Activated naive CD4-positive, alpha-beta T cell treated with anti-CD3 and anti-CD28 coated beads, Interleukin-2, amount 50 U/mL, for 16 hours (primary cell): ENCODE measurements around the gene ALDH8A1.
A peak's percentile ranks its signal among the peaks of the same experiment; 100 is the strongest.
"Not testable (repeated sequence)": the region's sequence is repeated elsewhere in the genome, so short reads cannot be mapped to it uniquely, and the experiment has no call there.

Experiments used
- DNase-seq: peaks from one replicate; pipeline ENCODE4 v3.0.0-alpha.2; 2020

The ALDH8A1 gene

GRCh38 chr6:134908906-134909516, 40.9 kb downstream of the ALDH8A1 start:
- no peak for DNase-seq

- not testable (repeated sequence) for DNase-seq
Observed at GRCh38 chr6:134904731-134905130, 45.2 kb downstream of the ALDH8A1 start.

GRCh38 chr6:134903448-134903847, 46.5 kb downstream of the ALDH8A1 start:
- DNase-seq = no peak

GRCh38 chr6:134902936-134903335, 47.0 kb downstream of the ALDH8A1 start:
- DNase-seq = no peak

- DNase-seq = no peak
Observed at GRCh38 chr6:134902074-134902861, 47.6 kb downstream of the ALDH8A1 start.

- no peak for DNase-seq
Observed at GRCh38 chr6:134898575-134898974, 51.3 kb downstream of the ALDH8A1 start.

- not testable (repeated sequence) for DNase-seq
Observed at GRCh38 chr6:134898166-134898565, 51.7 kb downstream of the ALDH8A1 start.

- DNase-seq = no peak
Observed at GRCh38 chr6:134896910-134897309, 53.0 kb downstream of the ALDH8A1 start.

GRCh38 chr6:134894800-134895199, 55.1 kb downstream of the ALDH8A1 start:
- no peak for DNase-seq

GRCh38 chr6:134892362-134892761, 57.5 kb downstream of the ALDH8A1 start:
- DNase-seq = no peak

- DNase-seq = no peak
Observed at GRCh38 chr6:134891633-134892032, 58.3 kb downstream of the ALDH8A1 start.

- no peak for DNase-seq
Observed at GRCh38 chr6:134888316-134888715, 61.6 kb downstream of the ALDH8A1 start.

GRCh38 chr6:134884752-134885151, 65.1 kb downstream of the ALDH8A1 start:
- DNase-seq = no peak

GRCh38 chr6:134883314-134883713, 66.6 kb downstream of the ALDH8A1 start:
- DNase-seq = no peak

GRCh38 chr6:134882426-134883038, 67.4 kb downstream of the ALDH8A1 start:
- DNase-seq = peak; percentile 44

- DNase-seq = no peak
Observed at GRCh38 chr6:134880487-134881190, 69.3 kb downstream of the ALDH8A1 start.

GRCh38 chr6:134878136-134878535, 71.8 kb downstream of the ALDH8A1 start:
- no peak for DNase-seq

- DNase-seq = no peak
Observed at GRCh38 chr6:134875367-134875766, 74.5 kb downstream of the ALDH8A1 start.

GRCh38 chr6:134873500-134874388, 76.2 kb downstream of the ALDH8A1 start:
- peak; percentile 14 for DNase-seq

GRCh38 chr6:134870677-134871498, 79.0 kb downstream of the ALDH8A1 start:
- no peak for DNase-seq

GRCh38 chr6:134868812-134869211, 81.1 kb downstream of the ALDH8A1 start:
- no peak for DNase-seq
